HepG2 (cell line): Measurements from ENCODE around the gene SDE2. TPM values are rescaled to one million over a fixed set of nuclear protein-coding genes. Genes with fewer than 3 reads are reported as not detected.

Experiments used
- ATAC-seq: fragments of 200-7000 bp; cut with Tn5 transposase; 3 replicates; pipeline ENCODE4 v1.9.1; 2020; ENCODE audit warnings: mild to moderate bottlenecking, moderate library complexity
- BruUV-seq: library from RNA; stranded (reverse); fragments of 400-500 nt; replicated peaks from 2 replicates; lab custom pipeline; 2021; lab: Mats Ljungman, UMichigan
- CTCF ChIA-PET: fragments of 300-600 bp; formaldehyde crosslinking; extraction: SDS; loops from one replicate; lab custom pipeline; 2021; ENCODE audit warnings: low total read pairs, inconsistent platforms, low intra/inter-chr PET ratio; lab: Yijun Ruan, JAX
- POLR2A ChIA-PET: fragments of 350-600 bp; sonication (Branson Sonifier 250); formaldehyde crosslinking; loops from one replicate; lab custom pipeline; 2020; ENCODE audit warnings: antibody characterized with exemption, inconsistent platforms; lab: Yijun Ruan, JAX
- DNase-seq: peaks from one replicate; pipeline ENCODE4 v3.0.0-alpha.2; 2015; ENCODE audit warnings: low spot score
- FAIRE-seq: peaks from 3 replicates; lab custom pipeline; 2011; peaks lifted over from hg19 to GRCh38; lab: Jason Lieb, UNC
- H2AFZ ChIP-seq: one replicate; pipeline ENCODE4 v1.6.1; 2011; ENCODE audit warnings: low read length, inconsistent platforms
- H3K27ac ChIP-seq: fragments of 300-600 bp; 3 replicates; pipeline ENCODE4 v1.8.0; 2011; ENCODE audit warnings: mixed run types, mild to moderate bottlenecking, mixed read lengths, low read length, inconsistent platforms; ENCODE audit not compliant: insufficient read depth; ENCODE audit errors: extremely low read length
- H3K27me3 ChIP-seq, 2 experiments: fragments of 200-600 bp in 1 of 2; 2 replicates in 1 of 2; 3 replicates in 1 of 2; pipeline versions ENCODE4 v1.6.0 to v1.8.0; 2011; ENCODE audit warnings: low read length in 2 of 2, mild to moderate bottlenecking in 2 of 2, moderate library complexity in 2 of 2, inconsistent platforms in 1 of 2; ENCODE audit not compliant: insufficient read depth in 2 of 2, control insufficient read depth in 1 of 2
- H3K36me3 ChIP-seq, 2 experiments: fragments of 200-600 bp in 1 of 2; replicated peaks in 1 of 2; 2 replicates in 1 of 2; 3 replicates in 1 of 2; pipeline versions ENCODE4 v1.5.1 to v1.8.0; 2011; ENCODE audit warnings: low read length in 2 of 2, inconsistent platforms in 1 of 2; ENCODE audit not compliant: insufficient read depth in 2 of 2, control insufficient read depth in 1 of 2
- H3K4me1 ChIP-seq: 2 replicates; pipeline ENCODE4 v1.5.1; 2012; ENCODE audit warnings: low read length, inconsistent platforms; ENCODE audit not compliant: insufficient read depth
- H3K4me2 ChIP-seq: 2 replicates; pipeline ENCODE4 v1.6.0; 2011; ENCODE audit warnings: low read depth, low read length, inconsistent platforms
- H3K4me3 ChIP-seq, 3 experiments: fragments of 200-600 bp in 1 of 3; sonication (generic), shearing (Covaris generic) in 1 of 3; replicated peaks in 1 of 3; 2 replicates each; pipeline ENCODE4 v1.5.1; 2011 to 2016; ENCODE audit warnings: low read length in 3 of 3, inconsistent platforms in 2 of 3, low read depth in 2 of 3, mild to moderate bottlenecking in 2 of 3, control low read depth in 1 of 3, mixed read lengths in 1 of 3; ENCODE audit not compliant: insufficient read depth in 1 of 3
- H3K79me2 ChIP-seq: one replicate; pipeline ENCODE4 v1.6.1; 2011; ENCODE audit warnings: low read length, inconsistent platforms; ENCODE audit not compliant: insufficient read depth
- H3K9ac ChIP-seq: 2 replicates; pipeline ENCODE4 v1.6.0; 2011; ENCODE audit warnings: mild to moderate bottlenecking, low read depth, low read length, inconsistent platforms; ENCODE audit not compliant: insufficient read depth
- H3K9me3 ChIP-seq: 2 replicates; pipeline ENCODE4 v1.5.1; 2012; ENCODE audit warnings: mild to moderate bottlenecking, low read length
- H4K20me1 ChIP-seq: 2 replicates; pipeline ENCODE4 v1.6.0; 2011; ENCODE audit warnings: inconsistent platforms, mild to moderate bottlenecking, low read length, moderate library complexity; ENCODE audit not compliant: insufficient read depth
- ARNT2 ChIP-seq: sonication (generic); formaldehyde crosslinking; IDR thresholded peaks from 2 replicates; pipeline ENCODE4 v1.8.0; 2022; ENCODE audit warnings: mild to moderate bottlenecking, low read depth, missing genetic modification reagents, moderate library complexity
- ZNF263 ChIP-seq: sonication (generic); formaldehyde crosslinking; IDR thresholded peaks from 2 replicates; pipeline ENCODE4 v1.4.0; 2020; ENCODE audit warnings: missing genetic modification reagents
- WGBS: methylation state at CpG from one replicate; pipeline ENCODE4 v1.1.6; 2017; ENCODE audit warnings: low lambda C conversion rate; 5-methylcytosine and 5-hydroxymethylcytosine counted together
- in situ Hi-C: cut with HindIII; loops from 2 replicates; pipeline ENCODE4 v1.10.0; 2017; ENCODE audit warnings: low pct_unique_long_range_greater_than_20kb; ENCODE audit not compliant: extremely low pct_ligation_motif_present
- intact Hi-C: fragments of 100-400 bp; cut with micrococcal nuclease; formaldehyde crosslinking; loops from one replicate; pipeline ENCODE4 v1.10.0; 2022; ENCODE audit not compliant: unreplicated experiment
- polyA plus RNA-seq, 8 experiments: library from polyadenylated mRNA; depleted of rRNA in 3 of 8; stranded (reverse) in 7 of 8; unstranded in 1 of 8; fragments of >200 nt; fragmentation: Illumina TruSeq in 4 of 8; extraction: Trizol in 4 of 8; gene quantifications; 2 replicates each; pipeline versions ENCODE4 v1.2.1 to v1.2.3, GENCODE V29; 2011 to 2016; ENCODE audit warnings: low read depth in 4 of 8, missing spikeins in 1 of 8, mixed read lengths in 1 of 8; ENCODE audit not compliant: insufficient read depth in 1 of 8
- total RNA-seq, 5 experiments: library from RNA; depleted of rRNA; stranded (reverse); fragments of >200 nt; fragmentation: Illumina TruSeq; extraction: Trizol; gene quantifications; 2 replicates each; pipeline ENCODE4 v1.2.3, GENCODE V29; 2016; ENCODE audit warnings: low read depth in 1 of 5
- TF ChIP-seq, protein P1 (sequence below): sonication (generic); formaldehyde crosslinking; conservative IDR thresholded peaks from 2 replicates; pipeline ENCODE4 v1.8.0; 2022; ENCODE audit warnings: mild to moderate bottlenecking, moderate library complexity, missing genetic modification reagents
- TF ChIP-seq, protein P2 (sequence below), 2 experiments: sonication (generic) in 1 of 2; formaldehyde crosslinking in 1 of 2; IDR thresholded peaks; 2 replicates each; pipeline versions ENCODE4 v1.4.0 to v1.6.1; 2018 to 2020; ENCODE audit warnings: missing genetic modification reagents in 2 of 2, borderline replicate concordance in 1 of 2, low read depth in 1 of 2, mild to moderate bottlenecking in 1 of 2, missing biosample characterization in 1 of 2
- TF ChIP-seq, protein P3 (sequence below), 2 experiments: IDR thresholded peaks; 2 replicates each; pipeline ENCODE4 v1.6.1; 2011 to 2012; ENCODE audit warnings: low read length in 2 of 2, borderline replicate concordance in 1 of 2, low read depth in 1 of 2, mild to moderate bottlenecking in 1 of 2, moderate library complexity in 1 of 2

SDE2 gene
- total and polyA plus RNA-seq, 2 of the 13 experiments (the other 11 are each of a cell fraction or from before 2014, with no cell fraction given), result 10.8 to 19.6 TPM

DNA sequence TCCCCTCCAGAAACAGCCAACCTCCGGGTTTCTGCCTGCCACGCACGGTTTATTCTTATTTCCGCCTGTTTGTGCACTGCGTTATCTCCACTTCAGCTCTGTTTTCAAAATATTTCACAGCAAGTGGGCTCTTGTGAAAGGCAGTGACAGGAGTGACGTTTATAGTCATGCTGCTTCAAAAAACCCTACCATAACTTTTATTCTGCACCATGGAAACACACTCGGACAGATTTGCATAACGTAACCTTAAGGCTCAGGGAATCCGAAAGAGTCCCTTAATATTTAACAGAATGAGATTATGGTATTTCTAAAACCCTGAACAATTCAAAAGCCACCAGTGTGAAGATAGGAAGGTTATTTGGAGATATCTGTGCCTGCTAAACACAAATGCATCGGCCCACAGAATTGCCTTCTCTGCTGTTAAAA lies 782 bp upstream of the SDE2 start:
- BruUV-seq, result TSS peak; percentile 99
- FAIRE-seq (no peak), DNase-seq (peak; percentile 21), ATAC-seq (peak; percentile 11; the same call in 2 of the 3 replicates)
- WGBS, result 9% methylated on average over 10 of the region's 10 CpGs
- Histone ChIP-seq H3K79me2 (peaks cover 42% of the 10 kb centered on the region), H3K9me3 (no peaks in the 10 kb centered on the region), H3K9ac (peak overlapping the region; percentile 79), H4K20me1 (peaks cover 7% of the 10 kb centered on the region; the same call in 1 of the 2 replicates), H2AFZ (no peak overlapping the region), H3K27ac (peak overlapping the region; percentile 76), H3K4me2 (peak overlapping the region; percentile 94), H3K4me1 (peaks cover 61% of the 10 kb centered on the region), H3K27me3 (no peaks in the 10 kb centered on the region; a peak in 1 of 5 replicates), H3K4me3 (peak overlapping the region; percentile 65 to 76 (median 73))
- POLR2A ChIA-PET, result interaction anchor here (0.6 to 2.0 kb wide), 20 partner anchors 12 to 560 kb away, joined by 3 to 45 read pairs (median 4); partner anchors contain the start of genes H3-3A, LIN9, PYCR2 and SRP9
- in situ Hi-C loops, result no loop called here
- intact Hi-C loops, result loop anchor here (2.0 kb wide), 1 partner anchor 63 kb away; the partner anchor contains the start of gene H3-3A
- TF ChIP-seq, protein P1, sequence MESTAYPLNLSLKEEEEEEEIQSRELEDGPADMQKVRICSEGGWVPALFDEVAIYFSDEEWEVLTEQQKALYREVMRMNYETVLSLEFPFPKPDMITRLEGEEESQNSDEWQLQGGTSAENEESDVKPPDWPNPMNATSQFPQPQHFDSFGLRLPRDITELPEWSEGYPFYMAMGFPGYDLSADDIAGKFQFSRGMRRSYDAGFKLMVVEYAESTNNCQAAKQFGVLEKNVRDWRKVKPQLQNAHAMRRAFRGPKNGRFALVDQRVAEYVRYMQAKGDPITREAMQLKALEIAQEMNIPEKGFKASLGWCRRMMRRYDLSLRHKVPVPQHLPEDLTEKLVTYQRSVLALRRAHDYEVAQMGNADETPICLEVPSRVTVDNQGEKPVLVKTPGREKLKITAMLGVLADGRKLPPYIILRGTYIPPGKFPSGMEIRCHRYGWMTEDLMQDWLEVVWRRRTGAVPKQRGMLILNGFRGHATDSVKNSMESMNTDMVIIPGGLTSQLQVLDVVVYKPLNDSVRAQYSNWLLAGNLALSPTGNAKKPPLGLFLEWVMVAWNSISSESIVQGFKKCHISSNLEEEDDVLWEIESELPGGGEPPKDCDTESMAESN (CRISPR knock-in tag), result no peak
- TF ChIP-seq ARNT2, result 0 out of 2 replicates have a peak, but pooled peaks have one; percentile 8
- TF ChIP-seq, all 625 proteins: peak for 1
- H3K36me3 ChIP-seq, result peaks cover 1 to 6% of the 10 kb centered on the region in 2 experiments; a peak in 3 of 5 replicates
- CTCF ChIA-PET, result no interaction called here

DNA sequence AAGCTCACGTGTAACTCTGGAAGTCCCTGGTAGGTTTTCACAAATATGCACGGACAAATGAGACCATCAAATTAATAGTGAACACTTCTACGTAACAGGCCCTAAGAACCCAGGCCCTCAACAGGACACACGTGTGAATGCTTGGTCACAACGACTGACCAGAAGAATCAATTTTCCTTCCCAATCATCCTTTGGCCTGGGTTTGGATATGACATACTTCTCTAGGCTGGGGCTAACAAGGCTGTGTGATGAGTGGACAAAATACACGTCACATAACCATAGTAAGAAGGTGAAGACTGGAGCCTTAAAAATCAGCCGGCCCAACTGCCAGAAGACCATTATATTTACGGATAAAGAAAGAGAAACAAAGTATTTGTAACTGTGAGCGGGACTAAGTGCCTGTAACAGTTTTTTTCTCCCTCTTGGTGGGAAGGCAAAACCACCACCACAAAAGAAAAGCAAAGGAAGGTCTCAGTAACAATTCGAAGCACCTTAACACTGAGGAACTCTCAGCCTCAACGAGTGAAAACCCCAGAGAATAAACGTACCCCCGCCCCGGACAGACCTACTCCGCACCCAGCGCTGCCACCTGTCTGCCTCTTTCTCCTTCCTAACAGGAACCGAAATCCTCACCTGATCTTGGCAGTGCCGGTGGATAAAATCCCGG lies 450 bp downstream of the SDE2 start:
- Histone ChIP-seq H3K9ac (peak overlapping the region; percentile 95), H3K27me3 (no peaks in the 10 kb centered on the region; a peak in 1 of 5 replicates), H2AFZ (no peak overlapping the region), H3K27ac (peak overlapping the region; percentile 73), H3K4me2 (peak overlapping the region; percentile 76), H3K9me3 (no peaks in the 10 kb centered on the region), H4K20me1 (peaks cover 7% of the 10 kb centered on the region; the same call in 1 of the 2 replicates), H3K36me3 (peaks cover 4 to 17% of the 10 kb centered on the region in 2 experiments; a peak in 4 of 5 replicates), H3K79me2 (peaks cover 49% of the 10 kb centered on the region), H3K4me1 (peaks cover 73% of the 10 kb centered on the region), H3K4me3 (peak overlapping the region; percentile 74 to 88 (median 86))
- WGBS, result 0% methylated on average over 17 of the region's 19 CpGs
- CTCF ChIA-PET, result no interaction called here
- peak; percentile 29 for DNase-seq
- intact Hi-C loops (loop anchor here (2.0 kb wide), 1 partner anchor 64 kb away; the partner anchor contains the start of gene H3-3A), in situ Hi-C loops (no loop called here)
- POLR2A ChIA-PET, result interaction anchor here (0.8 to 2.0 kb wide), 17 partner anchors 11 to 556 kb away, joined by 3 to 45 read pairs (median 3); partner anchors contain the start of genes H3-3A, LIN9 and PYCR2
- no peak for FAIRE-seq
- ATAC-seq, result peak; percentile 52
- BruUV-seq, result TSS peak; percentile 71
- no peak for TF ChIP-seq ZNF263 (CRISPR knock-in tag)
- TF ChIP-seq, protein P2, sequence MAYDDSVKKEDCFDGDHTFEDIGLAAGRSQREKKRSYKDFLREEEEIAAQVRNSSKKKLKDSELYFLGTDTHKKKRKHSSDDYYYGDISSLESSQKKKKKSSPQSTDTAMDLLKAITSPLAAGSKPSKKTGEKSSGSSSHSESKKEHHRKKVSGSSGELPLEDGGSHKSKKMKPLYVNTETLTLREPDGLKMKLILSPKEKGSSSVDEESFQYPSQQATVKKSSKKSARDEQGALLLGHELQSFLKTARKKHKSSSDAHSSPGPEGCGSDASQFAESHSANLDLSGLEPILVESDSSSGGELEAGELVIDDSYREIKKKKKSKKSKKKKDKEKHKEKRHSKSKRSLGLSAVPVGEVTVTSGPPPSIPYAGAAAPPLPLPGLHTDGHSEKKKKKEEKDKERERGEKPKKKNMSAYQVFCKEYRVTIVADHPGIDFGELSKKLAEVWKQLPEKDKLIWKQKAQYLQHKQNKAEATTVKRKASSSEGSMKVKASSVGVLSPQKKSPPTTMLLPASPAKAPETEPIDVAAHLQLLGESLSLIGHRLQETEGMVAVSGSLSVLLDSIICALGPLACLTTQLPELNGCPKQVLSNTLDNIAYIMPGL (CRISPR knock-in tag; IDR thresholded peaks at IDR 0.05; ENCODE audit: borderline replicate concordance in 1 of 2, low read depth in 1 of 2), result no peak
- TF ChIP-seq, protein P3, sequence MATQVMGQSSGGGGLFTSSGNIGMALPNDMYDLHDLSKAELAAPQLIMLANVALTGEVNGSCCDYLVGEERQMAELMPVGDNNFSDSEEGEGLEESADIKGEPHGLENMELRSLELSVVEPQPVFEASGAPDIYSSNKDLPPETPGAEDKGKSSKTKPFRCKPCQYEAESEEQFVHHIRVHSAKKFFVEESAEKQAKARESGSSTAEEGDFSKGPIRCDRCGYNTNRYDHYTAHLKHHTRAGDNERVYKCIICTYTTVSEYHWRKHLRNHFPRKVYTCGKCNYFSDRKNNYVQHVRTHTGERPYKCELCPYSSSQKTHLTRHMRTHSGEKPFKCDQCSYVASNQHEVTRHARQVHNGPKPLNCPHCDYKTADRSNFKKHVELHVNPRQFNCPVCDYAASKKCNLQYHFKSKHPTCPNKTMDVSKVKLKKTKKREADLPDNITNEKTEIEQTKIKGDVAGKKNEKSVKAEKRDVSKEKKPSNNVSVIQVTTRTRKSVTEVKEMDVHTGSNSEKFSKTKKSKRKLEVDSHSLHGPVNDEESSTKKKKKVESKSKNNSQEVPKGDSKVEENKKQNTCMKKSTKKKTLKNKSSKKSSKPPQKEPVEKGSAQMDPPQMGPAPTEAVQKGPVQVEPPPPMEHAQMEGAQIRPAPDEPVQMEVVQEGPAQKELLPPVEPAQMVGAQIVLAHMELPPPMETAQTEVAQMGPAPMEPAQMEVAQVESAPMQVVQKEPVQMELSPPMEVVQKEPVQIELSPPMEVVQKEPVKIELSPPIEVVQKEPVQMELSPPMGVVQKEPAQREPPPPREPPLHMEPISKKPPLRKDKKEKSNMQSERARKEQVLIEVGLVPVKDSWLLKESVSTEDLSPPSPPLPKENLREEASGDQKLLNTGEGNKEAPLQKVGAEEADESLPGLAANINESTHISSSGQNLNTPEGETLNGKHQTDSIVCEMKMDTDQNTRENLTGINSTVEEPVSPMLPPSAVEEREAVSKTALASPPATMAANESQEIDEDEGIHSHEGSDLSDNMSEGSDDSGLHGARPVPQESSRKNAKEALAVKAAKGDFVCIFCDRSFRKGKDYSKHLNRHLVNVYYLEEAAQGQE (IDR thresholded peaks at IDR 0.05; ENCODE audit: borderline replicate concordance in 1 of 2, low read depth in 1 of 2, low read length in 2 of 2), result 0 out of 4 replicates have a peak, but pooled peaks of 1 of the 2 experiments have one; percentile 3
